SJCRH30 (cell line): Measurements from ENCODE around the gene PALLD. TPM values are rescaled to one million over a fixed set of nuclear protein-coding genes. Genes with fewer than 3 reads are reported as not detected.
"Not testable (repeated sequence)": the region's sequence is repeated elsewhere in the genome, so short reads cannot be mapped to it uniquely, and the experiment has no call there.

Source experiments
- DNase-seq, 2 experiments: peaks; one replicate each; pipeline ENCODE4 v3.0.0-alpha.2; 2015 to 2020
- H3K27ac ChIP-seq: fragments of 250-450 bp; sonication (Bioruptor Pico); 2 replicates; pipeline ENCODE4 v1.5.1; 2020; ENCODE audit warnings: mild to moderate bottlenecking, moderate library complexity
- H3K27me3 ChIP-seq: fragments of 250-450 bp; sonication (Bioruptor Pico); 2 replicates; pipeline ENCODE4 v1.5.1; 2020; ENCODE audit warnings: mild to moderate bottlenecking, moderate library complexity
- H3K36me3 ChIP-seq: fragments of 250-450 bp; sonication (Bioruptor Pico); 2 replicates; pipeline ENCODE4 v1.5.1; 2020; ENCODE audit warnings: mild to moderate bottlenecking, moderate library complexity
- H3K4me1 ChIP-seq: fragments of 250-450 bp; sonication (Bioruptor Pico); 2 replicates; pipeline ENCODE4 v1.5.1; 2020; ENCODE audit warnings: mild to moderate bottlenecking, moderate library complexity
- H3K4me3 ChIP-seq: fragments of 250-450 bp; sonication (Bioruptor Pico); 2 replicates; pipeline ENCODE4 v1.5.1; 2020; ENCODE audit warnings: mild to moderate bottlenecking, moderate library complexity
- H3K9me3 ChIP-seq: fragments of 250-450 bp; sonication (Bioruptor Pico); replicated peaks from 2 replicates; pipeline ENCODE4 v1.5.1; 2020; ENCODE audit warnings: mild to moderate bottlenecking, moderate library complexity
- total RNA-seq: library from RNA; depleted of rRNA; stranded (reverse); fragments of >200 nt; shearing (Covaris generic); gene quantifications from 2 replicates; pipeline ENCODE4 v1.2.3, GENCODE V29; 2014; rRNA removed

PALLD gene
- 47.3 TPM in 2 replicates for total RNA-seq

GRCh38 chr4:168496834-168497233, at the start of gene PALLD:
PALLD (plus strand) TSS chr4:168497052.
- H3K4me1 ChIP-seq: peaks cover 11% of the 10 kb centered on the region
- peak within 1 kb of the TSS; percentile 70 for H3K27ac ChIP-seq
- DNase-seq: peak; percentile 80 to 88
- H3K36me3 ChIP-seq: no peaks in the 10 kb centered on the region
- H3K9me3 ChIP-seq: no peaks in the 10 kb centered on the region
- peak within 1 kb of the TSS; percentile 53 for H3K4me3 ChIP-seq
- no peaks in the 10 kb centered on the region for H3K27me3 ChIP-seq

GRCh38 chr4:168449063-168449462, 47.8 kb upstream of the PALLD start:
- not testable (repeated sequence) for DNase-seq, H3K36me3 ChIP-seq, H3K27me3 ChIP-seq, H3K4me1 ChIP-seq, H3K27ac ChIP-seq, H3K9me3 ChIP-seq, H3K4me3 ChIP-seq

DNA sequence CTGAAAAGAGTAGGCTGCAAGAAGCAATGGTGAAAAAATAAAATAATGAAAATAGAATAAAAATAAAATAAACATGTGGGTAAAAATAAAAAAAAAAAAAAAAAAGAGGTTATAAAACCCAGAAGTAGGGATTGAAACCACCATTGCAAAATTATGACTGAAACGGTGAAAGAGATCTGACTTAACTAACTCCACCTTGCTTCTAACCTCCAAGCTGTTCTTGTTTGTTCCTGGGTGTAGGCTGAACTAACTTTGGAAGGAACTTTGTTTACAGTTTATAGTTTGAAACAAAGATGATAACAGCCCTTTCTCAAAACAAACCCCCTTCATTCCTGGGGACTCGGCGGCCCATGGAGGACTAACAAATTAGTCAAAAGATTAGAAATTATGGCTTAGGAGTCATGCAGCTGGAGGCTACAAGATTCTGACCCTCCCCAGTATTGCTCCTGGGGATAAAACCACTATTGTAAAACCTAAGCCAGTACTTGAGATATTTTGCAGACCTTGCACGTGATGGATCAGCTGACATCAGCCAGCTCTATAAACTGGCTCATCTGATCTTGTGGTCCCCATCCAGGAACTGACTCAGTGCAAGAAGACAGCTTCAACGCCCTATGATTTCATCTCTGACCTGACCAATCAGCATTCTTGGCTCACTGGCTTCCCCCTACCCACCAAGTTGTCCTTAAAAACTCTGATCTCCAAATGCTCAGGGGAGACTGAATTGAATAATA, 47.0 kb upstream of the PALLD start:
- DNase-seq: peak in 1 of 2 experiments; percentile 12
- Histone ChIP-seq H3K36me3 (no peaks in the 10 kb centered on the region), H3K9me3 (peaks cover 6% of the 10 kb centered on the region; the same call in 1 of the 2 replicates), H3K4me1 (peaks cover 5% of the 10 kb centered on the region; the same call in 1 of the 2 replicates), H3K27ac (no peak overlapping the region), H3K4me3 (no peak overlapping the region), H3K27me3 (no peaks in the 10 kb centered on the region)

DNA sequence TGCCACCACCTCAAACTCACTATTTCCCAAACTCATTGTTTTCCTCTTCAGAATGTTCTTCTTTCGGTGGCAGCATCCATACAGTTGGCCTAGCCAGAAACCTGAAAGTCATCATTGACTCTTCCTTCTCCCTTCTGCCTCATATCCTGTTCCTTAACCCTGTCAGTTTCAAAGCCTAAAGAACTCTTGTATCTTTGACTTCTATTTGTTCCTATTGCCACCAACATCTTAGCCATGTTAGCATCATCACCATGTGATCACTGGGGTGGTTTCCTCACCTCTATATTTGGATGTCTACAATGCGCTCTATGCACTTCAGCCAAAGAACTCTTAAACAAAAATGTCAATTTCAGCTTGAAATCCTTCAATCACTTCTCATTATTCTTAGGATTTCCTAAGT, 45.5 kb upstream of the PALLD start:
- Histone ChIP-seq H3K4me1 (peaks cover 5% of the 10 kb centered on the region; the same call in 1 of the 2 replicates), H3K36me3 (no peaks in the 10 kb centered on the region), H3K27me3 (no peaks in the 10 kb centered on the region), H3K27ac (no peak overlapping the region), H3K4me3 (no peak overlapping the region), H3K9me3 (peaks cover 6% of the 10 kb centered on the region; the same call in 1 of the 2 replicates)
- no peak for DNase-seq

DNA sequence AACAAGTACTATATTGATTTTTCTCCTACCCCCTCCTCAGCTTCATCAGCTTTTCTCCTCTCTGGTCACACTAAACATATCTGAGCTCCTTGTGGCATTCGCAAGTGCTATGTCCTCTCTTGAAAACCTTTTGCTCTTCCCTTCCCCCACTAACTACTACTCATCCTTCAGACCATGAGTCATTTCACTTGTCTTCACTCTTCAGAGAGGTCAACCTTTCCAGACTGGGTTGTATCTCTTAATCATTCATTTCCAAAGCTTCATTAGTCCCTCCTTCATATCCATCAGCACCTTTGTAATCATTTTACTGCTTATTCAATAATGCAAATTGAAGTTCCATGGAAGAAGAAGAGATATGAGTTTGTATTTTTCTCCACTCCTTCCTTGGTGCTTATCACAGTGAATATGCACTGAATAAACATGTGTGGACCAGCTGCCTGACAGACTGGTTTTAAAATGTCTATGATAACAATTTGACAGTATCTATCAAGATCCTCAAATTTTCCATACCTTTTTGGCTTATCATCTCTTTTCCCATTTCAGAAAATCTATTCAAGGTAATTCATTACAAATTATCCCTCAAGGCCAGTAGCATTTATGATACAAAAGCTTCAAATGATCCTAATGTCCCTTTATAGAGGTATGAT, 45.0 kb upstream of the PALLD start:
- H3K27ac ChIP-seq: no peak overlapping the region
- peak in 1 of 2 experiments; percentile 11 for DNase-seq
- H3K9me3 ChIP-seq: peaks cover 6% of the 10 kb centered on the region; the same call in 1 of the 2 replicates
- H3K36me3 ChIP-seq: no peaks in the 10 kb centered on the region
- peaks cover 5% of the 10 kb centered on the region; the same call in 1 of the 2 replicates for H3K4me1 ChIP-seq
- no peak overlapping the region for H3K4me3 ChIP-seq
- no peaks in the 10 kb centered on the region for H3K27me3 ChIP-seq

GRCh38 chr4:168453146-168453545, 43.7 kb upstream of the PALLD start:
- H3K9me3 ChIP-seq: peaks cover 5% of the 10 kb centered on the region; the same call in 1 of the 2 replicates
- H3K27ac ChIP-seq: no peak overlapping the region
- peaks cover 5% of the 10 kb centered on the region; the same call in 1 of the 2 replicates for H3K4me1 ChIP-seq
- H3K36me3 ChIP-seq: no peaks in the 10 kb centered on the region
- no peak for DNase-seq
- no peak overlapping the region for H3K4me3 ChIP-seq
- no peaks in the 10 kb centered on the region for H3K27me3 ChIP-seq

- H3K4me1 ChIP-seq, H3K36me3 ChIP-seq, H3K27me3 ChIP-seq, H3K4me3 ChIP-seq, H3K27ac ChIP-seq, DNase-seq, H3K9me3 ChIP-seq: not testable (repeated sequence)
Measured at GRCh38 chr4:168458256-168458655, 38.6 kb upstream of the PALLD start.

GRCh38 chr4:168461821-168462220, 35.0 kb upstream of the PALLD start:
- Histone ChIP-seq H3K4me3 (no peak overlapping the region), H3K27ac (no peak overlapping the region), H3K36me3 (no peaks in the 10 kb centered on the region; the same call in 1 of the 2 replicates), H3K4me1 (no peaks in the 10 kb centered on the region), H3K9me3 (no peaks in the 10 kb centered on the region), H3K27me3 (no peaks in the 10 kb centered on the region)
- no peak for DNase-seq

DNA sequence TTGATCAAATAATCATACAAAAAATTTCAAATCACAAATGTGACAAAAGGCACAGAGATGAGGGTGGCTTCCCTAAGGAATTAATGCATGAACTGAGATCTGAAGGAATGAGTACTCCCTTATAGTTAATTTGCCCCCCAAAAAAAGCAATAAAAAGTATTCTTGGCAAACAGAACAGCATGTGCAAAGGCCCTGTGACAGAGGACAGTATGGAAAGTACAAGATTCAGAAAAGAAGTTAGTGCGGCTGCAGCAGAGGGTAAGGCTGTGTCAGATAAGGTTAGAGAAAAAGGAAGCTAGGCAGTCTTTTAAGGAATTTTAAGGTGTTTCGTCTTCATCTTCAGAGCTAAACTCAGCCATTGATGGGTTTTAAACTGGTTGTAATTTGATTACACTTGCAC, 23.9 kb upstream of the PALLD start:
- H3K4me3 ChIP-seq: no peak overlapping the region
- H3K4me1 ChIP-seq: peaks cover 14% of the 10 kb centered on the region; the same call in 1 of the 2 replicates
- H3K36me3 ChIP-seq: no peaks in the 10 kb centered on the region
- no peak overlapping the region for H3K27ac ChIP-seq
- H3K27me3 ChIP-seq: no peaks in the 10 kb centered on the region
- DNase-seq: no peak
- no peaks in the 10 kb centered on the region for H3K9me3 ChIP-seq

- Histone ChIP-seq H3K27ac (peak overlapping the region; percentile 8), H3K4me3 (no peak overlapping the region), H3K9me3 (no peaks in the 10 kb centered on the region), H3K27me3 (no peaks in the 10 kb centered on the region), H3K36me3 (no peaks in the 10 kb centered on the region; the same call in 1 of the 2 replicates), H3K4me1 (peaks cover 14% of the 10 kb centered on the region; the same call in 1 of the 2 replicates)
- DNase-seq: peak in 1 of 2 experiments; percentile 55
Measured at GRCh38 chr4:168474660-168475320, 22.1 kb upstream of the PALLD start.

GRCh38 chr4:168475745-168476144, 21.1 kb upstream of the PALLD start:
- no peaks in the 10 kb centered on the region for H3K9me3 ChIP-seq
- peak in 1 of 2 experiments; percentile 28 for DNase-seq
- H3K4me1 ChIP-seq: peaks cover 14% of the 10 kb centered on the region; the same call in 1 of the 2 replicates
- H3K36me3 ChIP-seq: no peaks in the 10 kb centered on the region; the same call in 1 of the 2 replicates
- no peak overlapping the region for H3K27ac ChIP-seq
- H3K4me3 ChIP-seq: no peak overlapping the region
- no peaks in the 10 kb centered on the region for H3K27me3 ChIP-seq

- Histone ChIP-seq H3K9me3 (no peaks in the 10 kb centered on the region), H3K27ac (no peak overlapping the region), H3K4me3 (no peak overlapping the region), H3K36me3 (no peaks in the 10 kb centered on the region; the same call in 1 of the 2 replicates), H3K4me1 (peaks cover 18% of the 10 kb centered on the region), H3K27me3 (no peaks in the 10 kb centered on the region)
- no peak for DNase-seq
Measured at GRCh38 chr4:168478868-168479267, 18.0 kb upstream of the PALLD start.

GRCh38 chr4:168480931-168481611, 15.8 kb upstream of the PALLD start:
- peaks cover 4% of the 10 kb centered on the region; the same call in 1 of the 2 replicates for H3K4me1 ChIP-seq
- H3K36me3 ChIP-seq: no peaks in the 10 kb centered on the region; the same call in 1 of the 2 replicates
- H3K9me3 ChIP-seq: no peaks in the 10 kb centered on the region
- DNase-seq: peak; percentile 23 to 54
- no peaks in the 10 kb centered on the region for H3K27me3 ChIP-seq
- peak overlapping the region; percentile 71 for H3K4me3 ChIP-seq
- H3K27ac ChIP-seq: peak overlapping the region; percentile 89

DNA sequence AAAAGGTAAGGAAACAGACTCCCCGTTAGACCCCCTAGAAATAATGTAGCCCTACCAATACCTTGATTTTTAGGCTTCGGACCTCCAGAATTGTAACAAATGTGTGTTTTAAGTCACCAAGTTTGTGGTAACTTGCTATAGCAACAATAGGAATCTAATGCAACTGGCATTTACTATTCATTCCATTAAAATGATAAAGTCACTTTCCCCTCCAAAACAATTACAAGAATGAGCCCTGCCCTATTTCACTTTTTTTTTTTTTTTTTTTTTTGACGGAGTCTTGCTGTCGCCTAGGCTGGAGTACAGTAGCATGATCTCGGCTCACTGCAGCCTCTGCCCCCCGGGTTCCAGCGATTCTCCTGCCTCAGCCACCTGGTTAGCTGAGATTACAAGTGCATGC, 13.0 kb upstream of the PALLD start:
- H3K4me1 ChIP-seq: peaks cover 15% of the 10 kb centered on the region
- H3K27me3 ChIP-seq: no peaks in the 10 kb centered on the region
- no peak for DNase-seq

More for the DNA sequence above, 13.0 kb upstream of the PALLD start:
- no peak overlapping the region for H3K4me3 ChIP-seq
- H3K27ac ChIP-seq: no peak overlapping the region
- H3K36me3 ChIP-seq: no peaks in the 10 kb centered on the region; the same call in 1 of the 2 replicates
- H3K9me3 ChIP-seq: no peaks in the 10 kb centered on the region
